KMS-11 (cell line): ENCODE data around the gene LAPTM5.

Experiments used
- H2AFZ ChIP-seq: fragments of 200-600 bp; sonication (generic); 2 replicates; pipeline ENCODE4 v1.6.1; 2016; ENCODE audit warnings: antibody characterized with exemption, mixed run types, low read depth
- H3K27ac ChIP-seq: fragments of 200-600 bp; sonication (generic); 2 replicates; pipeline ENCODE4 v1.6.1; 2016; ENCODE audit warnings: mild to moderate bottlenecking, mixed run types
- H3K27me3 ChIP-seq: fragments of 200-600 bp; sonication (generic); 2 replicates; pipeline ENCODE4 v1.6.1; 2017; ENCODE audit warnings: mild to moderate bottlenecking, low read depth, mixed run types, moderate library complexity; ENCODE audit not compliant: insufficient read depth
- H3K36me3 ChIP-seq: fragments of 200-600 bp; sonication (generic); 2 replicates; pipeline ENCODE4 v1.6.1; 2017; ENCODE audit warnings: mild to moderate bottlenecking, mixed run types; ENCODE audit not compliant: insufficient read depth
- H3K4me1 ChIP-seq: fragments of 200-600 bp; sonication (generic); 2 replicates; pipeline ENCODE4 v1.6.1; 2016; ENCODE audit warnings: mild to moderate bottlenecking, low read depth, mixed run types; ENCODE audit not compliant: poor library complexity, severe bottlenecking
- H3K4me2 ChIP-seq: fragments of 200-600 bp; sonication (generic); 2 replicates; pipeline ENCODE4 v1.7.0; 2016; ENCODE audit warnings: mild to moderate bottlenecking, mixed run types
- H3K4me3 ChIP-seq: fragments of 200-600 bp; sonication (generic); IDR thresholded peaks from 2 replicates; pipeline ENCODE4 v1.6.1; 2017; ENCODE audit warnings: low read depth, low read length, mixed read lengths; ENCODE audit not compliant: insufficient read depth
- H3K79me2 ChIP-seq: fragments of 200-600 bp; sonication (generic); 2 replicates; pipeline ENCODE4 v1.6.1; 2016; ENCODE audit warnings: low read depth, mixed run types; ENCODE audit not compliant: insufficient read depth
- H3K9ac ChIP-seq: fragments of 200-600 bp; sonication (generic); 2 replicates; pipeline ENCODE4 v1.6.1; 2016; ENCODE audit warnings: mild to moderate bottlenecking, mixed run types
- H4K20me1 ChIP-seq: fragments of 200-600 bp; sonication (generic); 2 replicates; pipeline ENCODE4 v1.6.1; 2016; ENCODE audit warnings: mild to moderate bottlenecking, mixed run types; ENCODE audit not compliant: insufficient read depth
- CTCF ChIP-seq: fragments of 200-600 bp; sonication (generic); conservative IDR thresholded peaks from 2 replicates; pipeline ENCODE4 v1.6.1; 2017; ENCODE audit warnings: low read depth, mild to moderate bottlenecking, antibody characterized with exemption, low read length, moderate library complexity, mixed read lengths

The LAPTM5 gene

GRCh38 chr1:30798389-30799232 is 41.0 kb upstream of the LAPTM5 start:
- H3K36me3 ChIP-seq = no peaks in the 10 kb centered on the region
- no peaks in the 10 kb centered on the region for H3K79me2 ChIP-seq
- H4K20me1 ChIP-seq = no peaks in the 10 kb centered on the region
- H3K9ac ChIP-seq = no peak overlapping the region
- TF ChIP-seq CTCF = no peak
- H3K27me3 ChIP-seq = peaks cover 15% of the 10 kb centered on the region
- H3K4me3 ChIP-seq = no peak overlapping the region
- no peak overlapping the region for H3K4me2 ChIP-seq
- peaks cover 3% of the 10 kb centered on the region for H3K4me1 ChIP-seq
- no peak overlapping the region for H2AFZ ChIP-seq
- H3K27ac ChIP-seq = no peak overlapping the region

- Histone ChIP-seq H4K20me1 (no peaks in the 10 kb centered on the region), H3K4me1 (no peaks in the 10 kb centered on the region), H3K36me3 (no peaks in the 10 kb centered on the region), H3K4me2 (no peak overlapping the region), H3K27me3 (peaks cover 29% of the 10 kb centered on the region; the same call in 1 of the 2 replicates), H3K27ac (no peak overlapping the region), H3K79me2 (no peaks in the 10 kb centered on the region), H3K4me3 (no peak overlapping the region), H3K9ac (no peak overlapping the region), H2AFZ (no peak overlapping the region)
- no peak for TF ChIP-seq CTCF
These were observed 37.5 kb upstream of the LAPTM5 start for GRCh38 chr1:30795026-30795425.

GRCh38 chr1:30794260-30794659 is 36.7 kb upstream of the LAPTM5 start:
- Histone ChIP-seq H3K36me3 (no peaks in the 10 kb centered on the region), H3K79me2 (no peaks in the 10 kb centered on the region), H3K4me3 (no peak overlapping the region), H3K4me2 (no peak overlapping the region), H4K20me1 (no peaks in the 10 kb centered on the region), H3K4me1 (no peaks in the 10 kb centered on the region), H3K9ac (no peak overlapping the region), H2AFZ (no peak overlapping the region), H3K27me3 (peaks cover 37% of the 10 kb centered on the region), H3K27ac (no peak overlapping the region)
- no peak for TF ChIP-seq CTCF

- no peaks in the 10 kb centered on the region for H4K20me1 ChIP-seq
- H3K27ac ChIP-seq = no peak overlapping the region
- H3K4me1 ChIP-seq = no peaks in the 10 kb centered on the region
- TF ChIP-seq CTCF = no peak
- H3K79me2 ChIP-seq = no peaks in the 10 kb centered on the region
- H3K9ac ChIP-seq = no peak overlapping the region
- peaks cover 44% of the 10 kb centered on the region for H3K27me3 ChIP-seq
- no peaks in the 10 kb centered on the region for H3K36me3 ChIP-seq
- H3K4me3 ChIP-seq = no peak overlapping the region
- no peak overlapping the region for H2AFZ ChIP-seq
- no peak overlapping the region for H3K4me2 ChIP-seq
These were observed 35.6 kb upstream of the LAPTM5 start for GRCh38 chr1:30793209-30793608.
